ENCODE data around the gene LRRC3C.
"Not testable (repeated sequence)": the region's sequence is repeated elsewhere in the genome, so short reads cannot be mapped to it uniquely, and the experiment has no call there.

The LRRC3C gene

GRCh38 chr17:39927101-39927928 lies at the start of gene LRRC3C, which contains the start of gene ORMDL3:
Gene LRRC3C (plus strand): TSS chr17:39927732. CDS start chr17:39941524, 13,792 bp downstream.
Gene ORMDL3 (minus strand): TSS chr17:39927601. CDS start chr17:39924203, 3,398 bp downstream.
- TF ChIP-seq ISL1 (CRISPR knock-in tag; IDR thresholded peaks at IDR 0.05) (no peak), CSDC2 (CRISPR knock-in tag; IDR thresholded peaks at IDR 0.05) (peak; percentile 86), TCF4 (CRISPR knock-in tag; IDR thresholded peaks at IDR 0.05; ENCODE audit: borderline replicate concordance) (no peak), PATZ1 (CRISPR knock-in tag; IDR thresholded peaks at IDR 0.05; ENCODE audit: borderline replicate concordance) (peak; percentile 59; the same call in 1 of the 2 replicates), TOX (CRISPR knock-in tag; IDR thresholded peaks at IDR 0.05; ENCODE audit: borderline replicate concordance) (no peak)
- TF ChIP-seq, protein P1, sequence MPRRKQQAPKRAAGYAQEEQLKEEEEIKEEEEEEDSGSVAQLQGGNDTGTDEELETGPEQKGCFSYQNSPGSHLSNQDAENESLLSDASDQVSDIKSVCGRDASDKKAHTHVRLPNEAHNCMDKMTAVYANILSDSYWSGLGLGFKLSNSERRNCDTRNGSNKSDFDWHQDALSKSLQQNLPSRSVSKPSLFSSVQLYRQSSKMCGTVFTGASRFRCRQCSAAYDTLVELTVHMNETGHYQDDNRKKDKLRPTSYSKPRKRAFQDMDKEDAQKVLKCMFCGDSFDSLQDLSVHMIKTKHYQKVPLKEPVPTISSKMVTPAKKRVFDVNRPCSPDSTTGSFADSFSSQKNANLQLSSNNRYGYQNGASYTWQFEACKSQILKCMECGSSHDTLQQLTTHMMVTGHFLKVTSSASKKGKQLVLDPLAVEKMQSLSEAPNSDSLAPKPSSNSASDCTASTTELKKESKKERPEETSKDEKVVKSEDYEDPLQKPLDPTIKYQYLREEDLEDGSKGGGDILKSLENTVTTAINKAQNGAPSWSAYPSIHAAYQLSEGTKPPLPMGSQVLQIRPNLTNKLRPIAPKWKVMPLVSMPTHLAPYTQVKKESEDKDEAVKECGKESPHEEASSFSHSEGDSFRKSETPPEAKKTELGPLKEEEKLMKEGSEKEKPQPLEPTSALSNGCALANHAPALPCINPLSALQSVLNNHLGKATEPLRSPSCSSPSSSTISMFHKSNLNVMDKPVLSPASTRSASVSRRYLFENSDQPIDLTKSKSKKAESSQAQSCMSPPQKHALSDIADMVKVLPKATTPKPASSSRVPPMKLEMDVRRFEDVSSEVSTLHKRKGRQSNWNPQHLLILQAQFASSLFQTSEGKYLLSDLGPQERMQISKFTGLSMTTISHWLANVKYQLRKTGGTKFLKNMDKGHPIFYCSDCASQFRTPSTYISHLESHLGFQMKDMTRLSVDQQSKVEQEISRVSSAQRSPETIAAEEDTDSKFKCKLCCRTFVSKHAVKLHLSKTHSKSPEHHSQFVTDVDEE (CRISPR knock-in tag; IDR thresholded peaks at IDR 0.05), result peak; percentile 90
- peak; percentile 78 for ATAC-seq

DNA sequence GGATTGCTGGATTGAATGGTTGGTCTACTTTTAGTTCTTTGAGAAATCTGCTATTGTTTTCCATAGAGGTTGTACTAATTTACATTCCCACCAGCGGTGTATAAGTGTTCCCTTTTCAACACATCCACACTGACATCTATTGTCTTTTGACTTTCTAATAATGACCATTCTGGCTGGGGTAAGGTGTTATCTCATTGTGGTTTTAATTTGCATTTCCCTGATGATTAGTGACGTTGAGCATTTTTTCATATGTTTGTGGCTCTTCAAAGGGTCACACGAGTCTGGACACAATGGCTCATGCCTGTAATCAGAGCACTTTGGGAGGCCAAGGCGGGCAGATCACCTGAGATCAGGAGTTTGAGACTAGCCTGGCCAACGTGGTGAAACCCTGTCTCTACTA lies 41.4 kb upstream of the LRRC3C start:
- not testable (repeated sequence) for ATAC-seq

DNA sequence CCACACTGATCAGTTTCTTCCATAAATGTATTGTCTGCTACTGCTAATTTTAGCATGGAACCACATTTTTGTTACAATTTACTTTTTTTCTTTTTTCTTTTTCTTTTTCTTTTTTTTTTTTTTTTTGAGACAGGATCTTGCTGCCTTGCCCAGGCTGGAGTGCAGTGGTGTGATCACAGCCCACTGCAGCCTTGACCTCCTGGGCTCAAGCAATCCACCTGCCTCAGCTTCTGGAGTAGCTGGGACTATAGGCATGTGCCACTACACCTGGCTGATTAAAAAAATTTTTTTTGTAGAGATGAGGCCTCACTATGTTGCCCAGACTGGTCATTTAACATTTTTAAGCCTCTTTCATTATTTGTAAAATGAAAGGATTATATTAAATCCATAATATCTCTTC lies 40.5 kb upstream of the LRRC3C start:
- ATAC-seq, result no peak
- no peak for TF ChIP-seq ZC3H10 (CRISPR knock-in tag; IDR thresholded peaks at IDR 0.05)
- no peak for TF ChIP-seq CREB5 (CRISPR knock-in tag; IDR thresholded peaks at IDR 0.05; ENCODE audit: low read depth)
- no peak for TF ChIP-seq TCF4 (CRISPR knock-in tag; IDR thresholded peaks at IDR 0.05; ENCODE audit: borderline replicate concordance)
- TF ChIP-seq RARB (CRISPR knock-in tag; IDR thresholded peaks at IDR 0.05), result no peak
- no peak for TF ChIP-seq OSR1 (CRISPR knock-in tag; IDR thresholded peaks at IDR 0.05)
- TF ChIP-seq ZNF565 (CRISPR knock-in tag; conservative IDR thresholded peaks at IDR 0.05; ENCODE audit: low read depth), result no peak
- TF ChIP-seq, protein P2, sequence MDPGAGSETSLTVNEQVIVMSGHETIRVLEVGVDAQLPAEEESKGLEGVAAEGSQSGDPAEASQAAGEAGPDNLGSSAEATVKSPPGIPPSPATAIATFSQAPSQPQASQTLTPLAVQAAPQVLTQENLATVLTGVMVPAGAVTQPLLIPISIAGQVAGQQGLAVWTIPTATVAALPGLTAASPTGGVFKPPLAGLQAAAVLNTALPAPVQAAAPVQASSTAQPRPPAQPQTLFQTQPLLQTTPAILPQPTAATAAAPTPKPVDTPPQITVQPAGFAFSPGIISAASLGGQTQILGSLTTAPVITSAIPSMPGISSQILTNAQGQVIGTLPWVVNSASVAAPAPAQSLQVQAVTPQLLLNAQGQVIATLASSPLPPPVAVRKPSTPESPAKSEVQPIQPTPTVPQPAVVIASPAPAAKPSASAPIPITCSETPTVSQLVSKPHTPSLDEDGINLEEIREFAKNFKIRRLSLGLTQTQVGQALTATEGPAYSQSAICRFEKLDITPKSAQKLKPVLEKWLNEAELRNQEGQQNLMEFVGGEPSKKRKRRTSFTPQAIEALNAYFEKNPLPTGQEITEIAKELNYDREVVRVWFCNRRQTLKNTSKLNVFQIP (CRISPR knock-in tag; IDR thresholded peaks at IDR 0.05; ENCODE audit: borderline replicate concordance, low read depth), result no peak
- TF ChIP-seq, protein P1 (CRISPR knock-in tag; IDR thresholded peaks at IDR 0.05), result no peak
- no peak for TF ChIP-seq ZNF70 (CRISPR knock-in tag; IDR thresholded peaks at IDR 0.05)
- no peak for TF ChIP-seq ZFP30 (CRISPR knock-in tag; IDR thresholded peaks at IDR 0.05)
- no peak for TF ChIP-seq ARNTL (CRISPR knock-in tag; IDR thresholded peaks at IDR 0.05; ENCODE audit: borderline replicate concordance, low read depth)
- TF ChIP-seq ZFP3 (CRISPR knock-in tag; IDR thresholded peaks at IDR 0.05), result no peak
- TF ChIP-seq ISL1 (CRISPR knock-in tag; IDR thresholded peaks at IDR 0.05), result no peak
- no peak for TF ChIP-seq CSRNP3 (CRISPR knock-in tag; IDR thresholded peaks at IDR 0.05)
